Panc1 (cell line): ENCODE results near the gene SCAMP1.

Source experiments
- CTCF ChIP-seq: fragments of 450-650 bp; IDR thresholded peaks from 2 replicates; pipeline ENCODE4 v1.5.1; 2017; ENCODE audit warnings: mild to moderate bottlenecking
- POLR2AphosphoS5 ChIP-seq: IDR thresholded peaks from 2 replicates; pipeline ENCODE4 v1.6.1; 2012; ENCODE audit warnings: mild to moderate bottlenecking, low read depth, low read length, moderate library complexity
- REST ChIP-seq, 2 experiments: IDR thresholded peaks; 2 replicates each; pipeline ENCODE4 v1.6.1; 2011 to 2012; ENCODE audit warnings: low read depth in 2 of 2, control low read depth in 1 of 2, low read length in 1 of 2, mild to moderate bottlenecking in 1 of 2, moderate library complexity in 1 of 2; ENCODE audit not compliant: insufficient read depth in 1 of 2
- TCF7L2 ChIP-seq: IDR thresholded peaks from 2 replicates; pipeline ENCODE4 v1.6.1; 2011; ENCODE audit warnings: mild to moderate bottlenecking, low read depth, low read length, inconsistent platforms

DNA sequence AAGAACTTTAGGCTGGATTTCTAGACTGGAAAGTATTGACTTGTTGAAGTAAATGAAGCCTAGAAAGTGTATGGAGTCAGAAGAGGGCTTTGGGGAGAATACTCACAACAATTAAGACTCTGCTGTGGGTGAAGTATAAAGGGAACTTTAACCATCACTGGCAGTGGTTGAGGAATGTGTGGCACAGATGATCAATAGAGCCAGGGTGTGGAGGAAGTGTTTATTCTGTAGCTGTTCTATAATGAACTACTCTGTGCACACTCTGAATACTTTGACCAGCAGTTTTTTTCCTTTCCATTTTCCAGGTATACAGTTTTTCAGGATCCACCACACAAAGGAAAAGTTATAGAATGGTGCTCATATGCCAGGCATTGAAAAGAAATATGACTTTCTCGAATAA lies 106.7 kb downstream of the SCAMP1 start:
- TF ChIP-seq CTCF: no peak
- TF ChIP-seq POLR2AphosphoS5: no peak
- TF ChIP-seq TCF7L2: no peak
- no peak for TF ChIP-seq REST (IDR thresholded peaks at IDR 0.05; ENCODE audit: insufficient read depth in 1 of 2, low read depth in 2 of 2, low read length in 1 of 2)
